Spleen (tissue), 7 donors: ENCODE data around the gene TMEM63B.

ENCODE experiments used
- CTCF ChIP-seq, 11 experiments: fragments of 200-600 bp in 7 of 11; fragments of 450-650 bp in 4 of 11; sonication (generic) in 4 of 11; IDR thresholded peaks in 8 of 11; conservative IDR thresholded peaks in 3 of 11; 1 replicate in 7 of 11; 2 replicates in 4 of 11; pipeline versions ENCODE4 v1.4.0 to v1.8.0; 2016 to 2021; ENCODE audit warnings: antibody characterized with exemption in 11 of 11, inconsistent platforms in 4 of 11, mild to moderate bottlenecking in 1 of 11
- POLR2A ChIP-seq, 3 donors: fragments of 450-650 bp; IDR thresholded peaks; one replicate each; pipeline ENCODE4 v1.5.1; 2017; ENCODE audit warnings: antibody characterized with exemption in 3 of 3, mild to moderate bottlenecking in 1 of 3
- POLR2AphosphoS5 ChIP-seq, 3 donors: sonication (generic); formaldehyde crosslinking; IDR thresholded peaks; one replicate each; pipeline ENCODE4 v1.5.1; 2017; ENCODE audit warnings: antibody characterized with exemption in 3 of 3
- donor health status: DM: no; HTN: no; CAD: no; lungs with moderate emphysema.
- donor health status: DM: no; HTN: no; CAD: no.
- donor health status: DM: no; HTN: no; CAD: no.

- TF ChIP-seq CTCF (IDR thresholded peaks at IDR 0.05 in 8 of 11, conservative IDR thresholded peaks at IDR 0.05 in 3 of 11), result no peak
- TF ChIP-seq POLR2AphosphoS5 (IDR thresholded peaks at IDR 0.05), result no peak
- no peak for TF ChIP-seq POLR2A (IDR thresholded peaks at IDR 0.05)
Observed at GRCh38 chr6:44120692-44121443, 6.5 kb upstream of the TMEM63B start.
